ENCODE measurements around the gene CHN2.

- TF ChIP-seq CTCF (IDR thresholded peaks at IDR 0.05) (no peak), EZH2 (IDR thresholded peaks at IDR 0.05; ENCODE audit: borderline replicate concordance, insufficient read depth, low read depth, low read length, poor library complexity, severe bottlenecking) (no peak)
Measured at GRCh38 chr7:29328811-29329210, 134.2 kb downstream of the CHN2 start.

All from B cell (primary cell).